GM21447 (cell line): ENCODE measurements around the gene ZCCHC10.

ENCODE experiments used
- ATAC-seq: cut with Tn5 transposase; IDR thresholded peaks from one replicate; pipeline ENCODE4 v1.9.1; 2021; ENCODE audit not compliant: unreplicated experiment

ZCCHC10 gene

DNA sequence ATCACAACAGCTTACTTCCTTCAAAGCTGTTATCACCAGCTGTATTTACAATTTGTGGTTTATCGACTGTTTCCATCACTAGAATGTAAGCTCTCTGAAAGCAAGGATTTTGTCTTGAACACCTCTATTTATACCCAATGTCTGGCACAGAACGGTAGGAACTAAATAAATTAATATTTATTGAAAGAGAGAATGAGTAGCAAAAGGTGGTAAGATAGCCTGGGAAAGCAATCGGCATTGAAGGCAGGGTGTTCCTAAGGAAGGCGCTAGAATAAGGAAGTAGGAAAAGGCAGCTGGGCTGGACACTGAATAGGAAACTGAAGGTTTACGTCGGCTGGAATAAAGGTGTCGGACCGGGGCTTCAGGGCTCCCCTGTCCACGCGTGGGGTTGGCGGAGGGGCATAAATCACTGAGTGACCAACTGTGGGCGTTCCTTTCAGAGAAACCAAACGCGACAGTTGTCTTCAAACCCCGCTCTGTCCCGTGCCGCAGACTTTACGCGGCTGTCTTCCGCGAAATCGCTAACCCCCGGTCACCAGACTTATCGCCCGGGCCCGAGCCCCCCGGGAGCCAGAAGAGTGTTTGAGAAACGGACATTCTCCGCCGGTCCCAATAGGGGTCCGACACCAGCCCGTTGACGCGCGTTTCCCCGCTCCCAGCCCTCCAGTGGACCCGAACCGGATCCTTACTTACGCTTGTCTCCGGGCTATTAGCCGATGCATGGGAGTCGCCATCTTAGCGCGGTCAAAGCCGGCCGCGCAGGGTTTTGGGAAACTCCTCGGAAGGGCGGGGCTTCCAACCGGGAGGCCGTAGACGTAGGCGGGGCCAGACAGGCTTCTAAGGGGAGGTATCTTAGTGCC lies at the start of gene ZCCHC10:
TSS of gene ZCCHC10 (minus strand) at position 746 of the 860 bp plus-strand sequence. CDS start at position 734, 12 bp downstream.
- ATAC-seq: peak; percentile 98

GRCh38 chr5:133075572-133076536 lies 49.5 kb upstream of the ZCCHC10 start:
- no peak for ATAC-seq

GRCh38 chr5:133072021-133072420 lies 45.7 kb upstream of the ZCCHC10 start:
- ATAC-seq: no peak

DNA sequence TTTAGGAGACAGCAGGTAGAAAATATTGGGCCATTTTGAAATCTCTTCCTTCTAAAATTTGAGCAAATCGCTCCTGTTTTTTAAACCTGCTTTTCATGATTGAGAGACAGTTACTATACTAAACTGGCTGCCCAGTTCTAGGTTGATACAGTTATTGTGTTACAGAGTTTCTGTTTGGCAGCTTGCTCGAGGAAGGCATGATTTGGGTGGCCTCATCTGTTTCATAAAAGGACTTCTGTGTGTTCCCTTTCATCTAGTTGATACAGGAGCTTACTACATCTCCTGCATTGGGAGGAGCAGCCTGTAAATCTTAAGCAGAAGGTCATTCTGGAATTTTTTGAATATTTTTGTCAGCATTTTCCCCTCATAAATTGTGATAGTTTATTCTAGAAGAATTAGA lies 39.7 kb upstream of the ZCCHC10 start:
- no peak for ATAC-seq

GRCh38 chr5:133065471-133065870 lies 39.1 kb upstream of the ZCCHC10 start:
- ATAC-seq: no peak

DNA sequence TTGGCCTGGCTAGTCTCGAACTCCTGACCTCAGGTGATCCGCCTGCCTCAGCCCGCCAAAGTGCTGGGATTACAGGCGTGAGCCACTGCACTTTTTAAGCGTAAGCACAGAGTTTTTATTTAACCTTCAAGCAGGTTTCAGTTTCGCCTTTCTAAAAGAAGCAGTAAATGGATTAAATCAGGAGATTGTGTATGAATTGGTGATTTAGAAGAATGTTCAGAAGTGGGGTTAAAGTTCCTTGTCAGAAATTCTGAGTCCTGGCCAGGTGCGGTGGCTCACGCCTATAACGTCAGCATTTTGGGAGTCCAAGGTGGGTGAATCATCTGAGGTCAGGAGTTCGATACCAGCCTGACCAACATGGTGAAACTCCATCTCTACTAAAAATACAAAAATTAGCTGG lies 37.6 kb upstream of the ZCCHC10 start:
- ATAC-seq: no peak

GRCh38 chr5:133062276-133062675 lies 35.9 kb upstream of the ZCCHC10 start:
- no peak for ATAC-seq

DNA sequence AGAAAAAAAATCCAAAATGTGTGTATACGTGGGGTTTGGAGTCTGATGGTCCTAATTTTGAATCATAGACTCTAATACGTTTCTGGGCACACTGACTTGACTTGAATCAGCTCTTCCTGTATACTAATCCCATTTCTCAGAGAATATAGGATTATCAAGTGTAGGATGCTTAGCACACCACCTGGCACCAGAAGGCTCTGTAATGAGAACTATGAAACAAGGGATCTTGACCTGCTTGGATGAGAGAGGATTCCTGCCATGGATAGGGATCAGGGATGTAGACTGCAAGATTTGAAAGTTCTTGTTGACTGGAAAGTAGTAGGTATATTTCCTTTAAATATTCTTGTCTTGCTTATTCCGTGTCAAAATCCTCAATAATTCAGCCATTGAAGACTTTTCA lies 33.3 kb upstream of the ZCCHC10 start:
- ATAC-seq: no peak

- ATAC-seq: no peak
These were observed 30.5 kb upstream of the ZCCHC10 start for GRCh38 chr5:133056891-133057290.

DNA sequence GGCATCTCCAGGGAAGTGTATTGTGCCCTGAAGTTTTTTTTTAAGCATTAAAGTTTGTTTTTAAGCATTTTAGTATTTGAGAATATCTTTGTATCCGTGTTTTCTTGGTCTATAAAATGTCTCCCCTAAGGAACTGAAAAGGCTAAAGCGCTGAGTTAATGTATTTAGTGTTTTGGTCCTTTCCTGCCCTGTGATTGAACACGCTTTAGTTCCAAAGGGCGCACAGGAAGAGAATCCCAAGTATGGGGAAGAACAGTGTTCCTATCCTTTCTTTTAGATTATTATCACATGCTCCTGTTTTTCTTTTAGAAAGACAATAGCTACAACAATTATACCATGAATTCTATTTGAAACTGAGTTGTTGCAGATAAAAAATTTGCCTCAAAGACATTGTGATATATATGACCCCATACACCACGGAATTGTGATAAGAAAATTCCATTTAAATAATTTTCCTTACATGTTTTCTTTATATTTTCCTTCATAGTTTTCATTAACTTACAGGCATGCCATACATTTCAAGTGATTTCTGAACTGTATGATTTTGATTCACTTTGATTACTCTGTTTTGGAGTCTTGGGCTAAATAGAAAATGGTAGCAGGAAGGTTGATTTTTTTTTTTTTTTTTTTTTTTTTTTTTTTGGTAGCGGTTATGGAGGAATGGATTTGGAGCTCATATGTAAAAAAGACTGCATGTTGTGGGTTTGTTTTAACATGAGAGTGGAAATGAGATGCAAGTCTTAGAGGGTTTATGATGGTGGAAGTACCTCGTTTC lies 28.5 kb upstream of the ZCCHC10 start:
- no peak for ATAC-seq

DNA sequence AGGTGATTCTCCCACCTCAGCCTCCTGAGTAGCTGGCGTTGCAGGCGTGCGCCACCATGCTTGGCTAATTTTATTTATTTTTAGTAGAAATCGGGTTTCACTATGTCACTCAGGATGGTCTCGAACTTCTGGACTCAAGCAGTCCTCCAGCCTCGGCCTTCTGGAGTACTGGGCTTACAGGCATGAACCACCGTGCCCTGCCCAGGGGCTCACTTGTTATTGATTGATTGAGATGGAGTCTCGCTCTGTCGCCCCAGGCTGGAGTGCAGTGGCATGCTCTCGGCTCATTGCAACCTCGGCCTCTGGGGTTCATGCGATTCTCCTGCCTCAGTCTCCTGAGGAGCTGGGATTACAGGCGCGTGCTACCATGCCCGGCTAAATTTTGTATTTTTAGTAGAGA lies 27.1 kb upstream of the ZCCHC10 start:
- ATAC-seq: no peak

- ATAC-seq: peak; percentile 39
These were observed 26.2 kb upstream of the ZCCHC10 start for GRCh38 chr5:133052317-133053175.

GRCh38 chr5:133051542-133052316 lies 25.4 kb upstream of the ZCCHC10 start, which contains the start of gene HSPA4:
TSS of gene HSPA4 (plus strand) at chr5:133052013. CDS start at chr5:133052251, 238 bp downstream.
- ATAC-seq: peak; percentile 76

DNA sequence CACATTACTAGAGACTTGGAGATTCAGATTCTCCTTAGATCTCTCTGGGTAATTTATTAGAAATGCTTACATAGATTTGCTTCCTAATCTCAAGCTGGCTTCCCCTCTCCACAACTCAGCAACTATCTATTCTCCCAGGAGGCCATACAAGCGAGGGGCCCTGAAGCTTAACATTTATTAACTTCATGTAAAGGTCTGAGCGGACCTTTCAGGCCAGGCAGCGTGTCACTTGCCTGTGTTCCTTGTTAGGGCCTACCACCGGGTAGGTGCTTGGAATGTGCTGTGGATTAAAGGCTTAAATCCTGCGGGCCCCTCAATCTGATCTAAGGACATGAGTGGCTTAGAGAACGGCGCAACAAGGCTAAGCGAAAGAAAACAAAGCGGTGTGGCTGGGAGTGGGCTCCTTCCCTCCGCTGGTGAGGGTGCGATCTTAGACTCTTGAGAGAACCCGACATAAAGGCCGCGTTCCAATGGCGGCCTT lies 24.8 kb upstream of the ZCCHC10 start:
- ATAC-seq: no peak

DNA sequence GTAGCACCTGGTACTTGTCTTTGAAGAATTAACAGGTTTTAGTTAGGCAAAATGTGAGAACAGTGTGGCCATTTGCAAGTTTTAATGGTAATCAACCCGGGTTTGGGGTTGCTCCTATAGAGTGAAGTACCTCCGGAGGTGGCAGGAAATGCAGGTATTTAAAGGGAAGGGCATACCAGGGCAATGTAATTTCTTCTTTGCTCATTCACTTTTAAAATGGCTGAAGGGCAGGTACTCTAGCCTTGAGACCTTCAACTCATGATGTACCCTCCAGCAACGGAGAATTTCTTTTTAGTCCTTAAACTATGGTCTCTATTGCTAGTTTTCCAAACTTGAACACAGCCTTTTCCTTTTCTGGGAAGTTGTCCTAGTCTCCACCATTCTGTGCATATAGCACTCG lies 24.2 kb upstream of the ZCCHC10 start:
- ATAC-seq: no peak

GRCh38 chr5:133049726-133050048 lies 23.3 kb upstream of the ZCCHC10 start:
- ATAC-seq: no peak

GRCh38 chr5:133048993-133049725 lies 22.8 kb upstream of the ZCCHC10 start:
- no peak for ATAC-seq

- no peak for ATAC-seq
These were observed 21.1 kb upstream of the ZCCHC10 start for GRCh38 chr5:133047404-133047803.
